ENCODE results near the gene EFNA1.

DNA sequence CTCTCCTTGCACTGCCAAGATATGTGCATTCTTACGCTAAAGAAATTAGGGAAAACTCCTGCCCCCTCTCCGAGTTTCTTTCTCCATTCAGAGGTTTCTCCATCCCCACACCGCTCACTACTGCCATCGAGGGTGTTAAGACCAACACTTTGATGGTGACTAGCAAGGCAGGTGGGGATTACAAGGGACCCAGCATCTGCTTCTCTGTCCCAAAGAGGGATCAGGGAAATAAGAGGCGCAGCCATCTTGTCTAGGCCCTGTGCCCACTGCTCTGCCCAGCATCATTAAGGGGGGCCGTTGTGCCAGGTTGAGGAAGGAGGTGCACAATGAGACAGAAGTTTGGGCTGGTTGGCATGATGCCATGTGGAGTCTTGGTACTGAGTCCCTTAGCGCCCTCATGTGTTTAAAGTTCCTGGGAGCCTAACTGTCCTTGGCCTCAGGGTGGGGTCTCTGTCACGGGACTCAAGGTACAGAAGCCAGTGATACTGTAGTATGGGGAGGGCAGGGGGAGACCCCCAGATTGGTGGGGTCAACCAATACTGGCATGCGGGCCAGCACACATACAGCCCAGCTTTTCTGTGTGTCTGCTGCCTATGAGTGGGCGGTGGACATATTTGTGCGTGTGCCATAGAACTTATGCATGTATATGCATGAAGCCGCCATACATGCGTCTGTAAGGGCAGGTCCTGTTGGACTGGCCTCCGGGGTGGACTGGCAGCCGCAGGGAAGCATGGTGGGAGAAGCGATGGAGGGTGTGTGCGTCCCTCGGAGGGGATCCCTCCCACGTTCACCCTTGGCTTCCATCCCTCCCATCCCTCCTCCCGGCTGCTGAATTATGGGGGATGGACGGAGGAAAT, 43.6 kb upstream of the EFNA1 start:
- TF ChIP-seq POLR2A (IDR thresholded peaks at IDR 0.05) (no peak), CTCF (IDR thresholded peaks at IDR 0.05) (no peak), EP300 (IDR thresholded peaks at IDR 0.05) (no peak)
